ENCODE measurements around the gene CHRNA9. TPM values are rescaled to one million over a fixed set of nuclear protein-coding genes. Genes with fewer than 3 reads are reported as not detected.

Gene CHRNA9
- total RNA-seq, 1 experiment from 2014 or later = not detected

- CTCF ChIA-PET = interaction anchor here (0.6 kb wide), 1 partner anchor 151 kb away, joined by 3 read pairs; no protein-coding TSS in a partner anchor
- no peak overlapping the region for H3K27ac Mint-ChIP-seq (ENCODE audit: unreplicated experiment)
- intact Hi-C loops (cut with micrococcal nuclease; ENCODE audit: unreplicated experiment) = no loop called here
Observed at GRCh38 chr4:40333921-40334352, 1.2 kb upstream of the CHRNA9 start.

DNA sequence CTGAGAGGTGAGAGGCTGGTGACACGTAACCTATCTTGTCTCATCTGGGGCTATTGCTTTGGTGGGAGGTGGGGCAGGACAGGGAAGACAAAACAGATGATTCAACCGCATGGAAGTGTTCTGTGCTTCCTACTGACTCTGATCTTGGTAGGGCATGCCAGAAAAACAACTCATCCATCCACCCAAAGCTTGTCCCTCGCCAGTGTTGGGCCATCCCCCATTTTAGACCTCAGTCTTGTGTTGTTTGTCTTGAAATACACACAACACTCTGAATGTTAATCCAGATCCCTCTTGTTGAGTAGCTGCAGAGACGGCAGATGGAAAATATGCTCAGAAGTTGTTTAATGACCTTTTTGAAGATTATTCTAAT lies 377 bp downstream of the CHRNA9 start:
- Mint-ChIP-seq H3K36me3 (ENCODE audit: insufficient read depth, unreplicated experiment) (no peaks in the 10 kb centered on the region), H3K27ac (ENCODE audit: unreplicated experiment) (no peak overlapping the region), H3K27me3 (ENCODE audit: unreplicated experiment) (no peaks in the 10 kb centered on the region), H3K4me1 (ENCODE audit: low read depth, unreplicated experiment) (no peaks in the 10 kb centered on the region), H3K4me3 (ENCODE audit: low read depth, unreplicated experiment) (no peak overlapping the region), H3K9me3 (ENCODE audit: low read depth, unreplicated experiment) (no peaks in the 10 kb centered on the region)
- TF ChIP-seq, protein P1, sequence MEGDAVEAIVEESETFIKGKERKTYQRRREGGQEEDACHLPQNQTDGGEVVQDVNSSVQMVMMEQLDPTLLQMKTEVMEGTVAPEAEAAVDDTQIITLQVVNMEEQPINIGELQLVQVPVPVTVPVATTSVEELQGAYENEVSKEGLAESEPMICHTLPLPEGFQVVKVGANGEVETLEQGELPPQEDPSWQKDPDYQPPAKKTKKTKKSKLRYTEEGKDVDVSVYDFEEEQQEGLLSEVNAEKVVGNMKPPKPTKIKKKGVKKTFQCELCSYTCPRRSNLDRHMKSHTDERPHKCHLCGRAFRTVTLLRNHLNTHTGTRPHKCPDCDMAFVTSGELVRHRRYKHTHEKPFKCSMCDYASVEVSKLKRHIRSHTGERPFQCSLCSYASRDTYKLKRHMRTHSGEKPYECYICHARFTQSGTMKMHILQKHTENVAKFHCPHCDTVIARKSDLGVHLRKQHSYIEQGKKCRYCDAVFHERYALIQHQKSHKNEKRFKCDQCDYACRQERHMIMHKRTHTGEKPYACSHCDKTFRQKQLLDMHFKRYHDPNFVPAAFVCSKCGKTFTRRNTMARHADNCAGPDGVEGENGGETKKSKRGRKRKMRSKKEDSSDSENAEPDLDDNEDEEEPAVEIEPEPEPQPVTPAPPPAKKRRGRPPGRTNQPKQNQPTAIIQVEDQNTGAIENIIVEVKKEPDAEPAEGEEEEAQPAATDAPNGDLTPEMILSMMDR (IDR thresholded peaks at IDR 0.05; ENCODE audit: unreplicated experiment) = no peak
- BruUV-seq (replicated peaks) = no TSS peak
- intact Hi-C loops (cut with micrococcal nuclease; ENCODE audit: unreplicated experiment) = no loop called here
- DNase-seq = no peak
- CTCF ChIA-PET = interaction anchor here (0.6 kb wide), 1 partner anchor 41 kb away, joined by 3 read pairs; no protein-coding TSS in a partner anchor

More at GRCh38 chr4:40333921-40334352, 1.2 kb upstream of the CHRNA9 start:
- no peaks in the 10 kb centered on the region for H3K4me1 Mint-ChIP-seq (ENCODE audit: low read depth, unreplicated experiment)
- DNase-seq = no peak
- no peaks in the 10 kb centered on the region for H3K27me3 Mint-ChIP-seq (ENCODE audit: unreplicated experiment)
- H3K9me3 Mint-ChIP-seq (ENCODE audit: low read depth, unreplicated experiment) = no peaks in the 10 kb centered on the region
- no TSS peak for BruUV-seq (replicated peaks)
- H3K36me3 Mint-ChIP-seq (ENCODE audit: insufficient read depth, unreplicated experiment) = no peaks in the 10 kb centered on the region
- no peak overlapping the region for H3K4me3 Mint-ChIP-seq (ENCODE audit: low read depth, unreplicated experiment)
- TF ChIP-seq, protein P1 (IDR thresholded peaks at IDR 0.05; ENCODE audit: unreplicated experiment) = no peak

DNA sequence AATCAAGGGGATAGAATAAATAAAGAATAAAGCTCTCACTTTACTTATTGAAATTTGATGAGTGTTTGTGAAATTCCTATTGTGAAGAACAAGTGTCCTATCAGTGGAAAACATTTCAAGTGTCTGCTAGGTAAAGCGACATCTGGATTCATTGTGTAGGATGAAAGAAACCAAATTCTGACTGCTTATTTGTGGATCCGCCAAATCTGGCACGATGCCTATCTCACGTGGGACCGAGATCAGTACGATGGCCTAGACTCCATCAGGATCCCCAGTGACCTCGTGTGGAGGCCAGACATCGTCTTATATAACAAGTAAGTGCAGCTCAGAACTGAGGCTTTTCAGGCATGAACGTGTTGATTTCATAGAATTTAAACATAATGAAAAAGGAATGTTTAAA lies 1.9 kb downstream of the CHRNA9 start:
- no peak overlapping the region for H3K27ac Mint-ChIP-seq (ENCODE audit: unreplicated experiment)
- no peaks in the 10 kb centered on the region for H3K36me3 Mint-ChIP-seq (ENCODE audit: insufficient read depth, unreplicated experiment)
- TF ChIP-seq, protein P1 (IDR thresholded peaks at IDR 0.05; ENCODE audit: unreplicated experiment) = no peak
- DNase-seq = no peak
- BruUV-seq (replicated peaks) = no TSS peak
- no peaks in the 10 kb centered on the region for H3K4me1 Mint-ChIP-seq (ENCODE audit: low read depth, unreplicated experiment)
- CTCF ChIA-PET = no interaction called here
- intact Hi-C loops (cut with micrococcal nuclease; ENCODE audit: unreplicated experiment) = no loop called here
- no peaks in the 10 kb centered on the region for H3K27me3 Mint-ChIP-seq (ENCODE audit: unreplicated experiment)
- no peaks in the 10 kb centered on the region for H3K9me3 Mint-ChIP-seq (ENCODE audit: low read depth, unreplicated experiment)
- no peak overlapping the region for H3K4me3 Mint-ChIP-seq (ENCODE audit: low read depth, unreplicated experiment)

DNA sequence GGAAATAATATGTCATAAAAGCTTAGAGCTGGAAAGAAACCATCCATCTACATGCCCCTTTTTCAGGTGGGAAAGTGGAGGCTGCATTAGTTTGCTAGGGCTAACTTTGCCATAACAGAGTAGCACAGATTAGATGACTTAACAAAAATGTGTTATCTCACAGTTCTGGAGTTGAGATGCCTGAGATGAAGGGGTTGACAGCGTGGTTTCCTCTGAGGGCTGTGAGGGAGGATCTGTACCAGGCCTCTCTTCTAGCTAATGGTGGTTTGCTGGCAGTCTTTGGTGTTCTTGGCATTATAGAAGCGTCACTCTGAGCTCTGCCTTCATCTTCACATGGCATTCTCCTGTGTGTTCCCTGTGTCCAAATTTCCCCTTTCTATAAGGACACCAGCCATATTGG lies 2.4 kb downstream of the CHRNA9 start:
- Mint-ChIP-seq H3K27me3 (ENCODE audit: unreplicated experiment) (peaks cover 2% of the 10 kb centered on the region), H3K4me3 (ENCODE audit: low read depth, unreplicated experiment) (no peak overlapping the region), H3K36me3 (ENCODE audit: insufficient read depth, unreplicated experiment) (no peaks in the 10 kb centered on the region), H3K4me1 (ENCODE audit: low read depth, unreplicated experiment) (no peaks in the 10 kb centered on the region), H3K9me3 (ENCODE audit: low read depth, unreplicated experiment) (peaks cover 3% of the 10 kb centered on the region), H3K27ac (ENCODE audit: unreplicated experiment) (no peak overlapping the region)
- CTCF ChIA-PET = no interaction called here
- BruUV-seq (replicated peaks) = no TSS peak
- intact Hi-C loops (cut with micrococcal nuclease; ENCODE audit: unreplicated experiment) = no loop called here
- TF ChIP-seq, protein P1 (IDR thresholded peaks at IDR 0.05; ENCODE audit: unreplicated experiment) = no peak
- no peak for DNase-seq

Data from Calu3 (cell line).